Thymus (tissue), 14 donors: ENCODE results near the gene MARCHF9. TPM values are rescaled to one million over a fixed set of nuclear protein-coding genes. Genes with fewer than 3 reads are reported as not detected.
"Not testable (repeated sequence)": the region's sequence is repeated elsewhere in the genome, so short reads cannot be mapped to it uniquely, and the experiment has no call there.

Experiments
- DNase-seq, 9 donors: peaks; one replicate each; pipeline ENCODE4 v3.0.0-alpha.2; 2013; ENCODE audit warnings: low spot score in 9 of 9, low read depth in 6 of 9, missing footprints in 1 of 9
- H3K27ac ChIP-seq, 2 donors: one replicate each; pipeline ENCODE4 v1.5.1; 2013; ENCODE audit warnings: control low read depth in 1 of 2, low read depth in 1 of 2, low read length in 1 of 2, mild to moderate bottlenecking in 1 of 2, moderate library complexity in 1 of 2
- H3K27me3 ChIP-seq, 2 donors: one replicate each; pipeline ENCODE4 v1.5.1; 2013; ENCODE audit warnings: low read length in 1 of 2; ENCODE audit not compliant: control insufficient read depth in 2 of 2, insufficient read depth in 1 of 2
- H3K36me3 ChIP-seq, 2 donors: one replicate each; pipeline ENCODE4 v1.5.1; 2013; ENCODE audit warnings: low read length in 1 of 2, mild to moderate bottlenecking in 1 of 2, moderate library complexity in 1 of 2; ENCODE audit not compliant: control insufficient read depth in 2 of 2, insufficient read depth in 2 of 2
- H3K4me1 ChIP-seq, 2 donors: one replicate each; pipeline ENCODE4 v1.5.1; 2013; ENCODE audit warnings: low read length in 2 of 2; ENCODE audit not compliant: control insufficient read depth in 2 of 2, insufficient read depth in 2 of 2
- H3K4me3 ChIP-seq, 2 donors: one replicate each; pipeline ENCODE4 v1.5.1; 2013; ENCODE audit warnings: low read length in 2 of 2, control low read depth in 1 of 2, mild to moderate bottlenecking in 1 of 2
- H3K9me3 ChIP-seq, 2 donors: one replicate each; pipeline ENCODE4 v1.5.1; 2013; ENCODE audit warnings: low read length in 1 of 2, mild to moderate bottlenecking in 1 of 2; ENCODE audit not compliant: control insufficient read depth in 2 of 2, insufficient read depth in 1 of 2
- WGBS: extraction: QIAGEN DNeasy Blood & Tissue Kit; methylation state at CpG from one replicate; pipeline ENCODE4 v1.1.7; 2013; 5-methylcytosine and 5-hydroxymethylcytosine counted together
- long read RNA-seq, 10 donors: transcript quantifications; one replicate each; lab custom pipeline, GENCODE V29; 2026
- polyA plus RNA-seq: library from polyadenylated mRNA; stranded (reverse); fragments of 200-250 nt; gene quantifications from one replicate; pipeline ENCODE4 v1.2.3, GENCODE V29; 2013
- total RNA-seq: library from RNA; stranded (reverse); fragments of 120-200 nt; gene quantifications from one replicate; pipeline ENCODE4 v1.2.4, GENCODE V29; 2013
- donor health status: healthy.

MARCHF9 gene
- total RNA-seq: 10.7 TPM
- 54.9 TPM for polyA plus RNA-seq
- long read RNA-seq, donor 1: 0 reads
- long read RNA-seq, donor 2: 0 reads
- long read RNA-seq, donor 3, transcript MARCH9-201 (4 exons, 2,982 nt): major isoform, 10 of 26 reads
- long read RNA-seq, donor 3, partial matches to known transcripts: 10 of 26 reads
- long read RNA-seq, donor 3, other reads (novel, unspliced or antisense): 0 of 26 reads
- long read RNA-seq, donor 4, partial matches to known transcripts: 0 of 2 reads
- long read RNA-seq, donor 4, other reads (novel, unspliced or antisense): 0 of 2 reads
- long read RNA-seq, donor 5, transcript MARCH9-201 (4 exons, 2,982 nt): major isoform, 14 of 32 reads
- long read RNA-seq, donor 5, transcript MARCH9-202 (2 exons, 1,668 nt): minor isoform, 6 of 32 reads
- long read RNA-seq, donor 5, partial matches to known transcripts: 11 of 32 reads
- long read RNA-seq, donor 5, other reads (novel, unspliced or antisense): 0 of 32 reads
- long read RNA-seq, donor 6, transcript MARCH9-201 (4 exons, 2,982 nt): major isoform, 8 of 12 reads
- long read RNA-seq, donor 6, partial matches to known transcripts: 0 of 12 reads
- long read RNA-seq, donor 6, other reads (novel, unspliced or antisense): 0 of 12 reads
- long read RNA-seq, donor 7, transcript MARCH9-201 (4 exons, 2,982 nt): major isoform, 5 of 7 reads
- long read RNA-seq, donor 7, partial matches to known transcripts: 0 of 7 reads
- long read RNA-seq, donor 7, other reads (novel, unspliced or antisense): 0 of 7 reads
- long read RNA-seq, donor 8, partial matches to known transcripts: 0 of 2 reads
- long read RNA-seq, donor 8, other reads (novel, unspliced or antisense): 0 of 2 reads
- long read RNA-seq, donor 9, partial matches to known transcripts: 0 of 8 reads
- long read RNA-seq, donor 9, other reads (novel, unspliced or antisense): 0 of 8 reads
- long read RNA-seq, donor 10, transcript MARCH9-201 (4 exons, 2,982 nt): major isoform, 14 of 19 reads
- long read RNA-seq, donor 10, partial matches to known transcripts: 0 of 19 reads
- long read RNA-seq, donor 10, other reads (novel, unspliced or antisense): 0 of 19 reads

- peak; percentile 68 to 94 (median 87) for DNase-seq
- 1% methylated on average over 41 of the region's 41 CpGs for WGBS
- Histone ChIP-seq H3K4me1 (peaks cover 28 to 55% of the 10 kb centered on the region in 2 donors), H3K27ac (peak within 1 kb of the TSS; percentile 81 to 83), H3K27me3 (peaks cover 2 to 14% of the 10 kb centered on the region in 2 donors), H3K4me3 (peak within 1 kb of the TSS; percentile 52 to 88), H3K9me3 (peaks cover 0 to 2% of the 10 kb centered on the region in 2 donors), H3K36me3 (peaks cover 16 to 28% of the 10 kb centered on the region in 2 donors)
Measured at GRCh38 chr12:57754411-57755193, at the start of gene MARCHF9. Gene MARCHF9 (plus strand): TSS chr12:57755103. CDS start chr12:57755529, 426 bp downstream.

GRCh38 chr12:57707250-57707649 lies 47.7 kb upstream of the MARCHF9 start:
- no peaks in the 10 kb centered on the region for H3K27me3 ChIP-seq
- peaks cover 12 to 25% of the 10 kb centered on the region in 2 donors for H3K36me3 ChIP-seq

GRCh38 chr12:57708296-57708695 lies 46.6 kb upstream of the MARCHF9 start:
- Histone ChIP-seq H3K27me3 (no peaks in the 10 kb centered on the region), H3K27ac (no peak overlapping the region), H3K9me3 (peaks cover 0 to 6% of the 10 kb centered on the region in 2 donors), H3K4me3 (no peak overlapping the region), H3K36me3 (peaks cover 13 to 27% of the 10 kb centered on the region in 2 donors), H3K4me1 (no peaks in the 10 kb centered on the region)
- no peak for DNase-seq
- 100% methylated on average over 2 of the region's 2 CpGs for WGBS

More at GRCh38 chr12:57707250-57707649, 47.7 kb upstream of the MARCHF9 start:
- Histone ChIP-seq H3K4me1 (no peaks in the 10 kb centered on the region), H3K27ac (no peak overlapping the region), H3K9me3 (peaks cover 0 to 10% of the 10 kb centered on the region in 2 donors), H3K4me3 (no peak overlapping the region)
- DNase-seq: no peak
- 98% methylated on average over 3 of the region's 3 CpGs for WGBS

GRCh38 chr12:57712701-57713100 lies 42.2 kb upstream of the MARCHF9 start:
- no peak for DNase-seq
- H3K36me3 ChIP-seq: peaks cover 32 to 33% of the 10 kb centered on the region in 2 donors
- WGBS: 97% methylated on average over 3 of the region's 3 CpGs
- no peaks in the 10 kb centered on the region for H3K27me3 ChIP-seq
- H3K4me3 ChIP-seq: no peak overlapping the region
- H3K27ac ChIP-seq: no peak overlapping the region
- no peaks in the 10 kb centered on the region for H3K4me1 ChIP-seq
- no peaks in the 10 kb centered on the region for H3K9me3 ChIP-seq

- Histone ChIP-seq H3K4me3 (no peak overlapping the region), H3K27me3 (no peaks in the 10 kb centered on the region), H3K36me3 (peaks cover 37 to 38% of the 10 kb centered on the region in 2 donors), H3K4me1 (no peaks in the 10 kb centered on the region), H3K27ac (no peak overlapping the region), H3K9me3 (no peaks in the 10 kb centered on the region)
- WGBS: 98% methylated on average over 5 of the region's 5 CpGs
- no peak for DNase-seq
Measured at GRCh38 chr12:57713209-57713608, 41.7 kb upstream of the MARCHF9 start.

- H3K36me3 ChIP-seq: peaks cover 56 to 57% of the 10 kb centered on the region in 2 donors
- not testable (repeated sequence) for H3K9me3 ChIP-seq, H3K27me3 ChIP-seq, DNase-seq, H3K27ac ChIP-seq, H3K4me1 ChIP-seq, H3K4me3 ChIP-seq
- WGBS: 97% methylated on average over 6 of the region's 6 CpGs
Measured at GRCh38 chr12:57715036-57715748, 39.7 kb upstream of the MARCHF9 start.

- 96% methylated on average over 12 of the region's 12 CpGs for WGBS
- Histone ChIP-seq H3K27ac (no peak overlapping the region), H3K4me1 (no peaks in the 10 kb centered on the region), H3K9me3 (no peaks in the 10 kb centered on the region), H3K27me3 (no peaks in the 10 kb centered on the region), H3K36me3 (peaks cover 61 to 62% of the 10 kb centered on the region in 2 donors), H3K4me3 (no peak overlapping the region)
- DNase-seq: no peak
Measured at GRCh38 chr12:57715786-57716185, 39.1 kb upstream of the MARCHF9 start.

- no peak for DNase-seq
- Histone ChIP-seq H3K4me1 (no peaks in the 10 kb centered on the region), H3K9me3 (no peaks in the 10 kb centered on the region), H3K36me3 (peaks cover 63 to 66% of the 10 kb centered on the region in 2 donors), H3K27me3 (no peaks in the 10 kb centered on the region), H3K27ac (no peak overlapping the region), H3K4me3 (no peak overlapping the region)
- 96% methylated on average over 4 of the region's 4 CpGs for WGBS
Measured at GRCh38 chr12:57716305-57716704, 38.6 kb upstream of the MARCHF9 start.
